DMS 273 (cell line): ENCODE measurements around the gene STIP1.
"Not testable (repeated sequence)": the region's sequence is repeated elsewhere in the genome, so short reads cannot be mapped to it uniquely, and the experiment has no call there.

Experiments
- DNase-seq: peaks from one replicate; lab custom pipeline; 2025; ENCODE audit not compliant: unreplicated experiment; lab: John Stamatoyannopoulos, UW

The STIP1 gene

GRCh38 chr11:64234647-64235379 lies 48.8 kb downstream of the STIP1 start:
- DNase-seq: peak; percentile 71

- DNase-seq: no peak
These were observed 49.6 kb downstream of the STIP1 start for GRCh38 chr11:64235437-64236161.

- no peak for DNase-seq
These were observed 51.5 kb downstream of the STIP1 start for GRCh38 chr11:64237484-64237951.

- DNase-seq: no peak
These were observed 52.1 kb downstream of the STIP1 start for GRCh38 chr11:64238076-64238475.

- no peak for DNase-seq
These were observed 53.0 kb downstream of the STIP1 start for GRCh38 chr11:64238999-64239398.

GRCh38 chr11:64239662-64240434 lies 53.9 kb downstream of the STIP1 start:
- no peak for DNase-seq

- DNase-seq: peak; percentile 97
These were observed 54.7 kb downstream of the STIP1 start, which contains the start of gene FKBP2 for GRCh38 chr11:64240435-64241240. TSS of gene FKBP2 (plus strand) at chr11:64241095. CDS start at chr11:64242388, 1,293 bp downstream.

- peak; percentile 97 for DNase-seq
These were observed 55.2 kb downstream of the STIP1 start for GRCh38 chr11:64241241-64241490.

- DNase-seq: peak; percentile 56
These were observed 55.8 kb downstream of the STIP1 start for GRCh38 chr11:64241491-64242374.

GRCh38 chr11:64243236-64243854 lies 57.4 kb downstream of the STIP1 start:
- DNase-seq: no peak

GRCh38 chr11:64244107-64244506 lies 58.1 kb downstream of the STIP1 start:
- DNase-seq: no peak

GRCh38 chr11:64244966-64245365 lies 59.0 kb downstream of the STIP1 start:
- no peak for DNase-seq

GRCh38 chr11:64245401-64245796 lies 59.4 kb downstream of the STIP1 start:
- DNase-seq: peak; percentile 66

- peak; percentile 78 for DNase-seq
These were observed 60.0 kb downstream of the STIP1 start for GRCh38 chr11:64245797-64246620.

GRCh38 chr11:64246621-64246870 lies 60.6 kb downstream of the STIP1 start:
- not testable (repeated sequence) for DNase-seq

- peak; percentile 94 for DNase-seq
These were observed 61.1 kb downstream of the STIP1 start, which contains the start of gene PPP1R14B for GRCh38 chr11:64246871-64247728. TSS of gene PPP1R14B (minus strand) at chr11:64246943. CDS start at chr11:64246673, 270 bp downstream.

GRCh38 chr11:64247729-64248531 lies 62.0 kb downstream of the STIP1 start:
- no peak for DNase-seq
